NCI-H2227 treated with DMSO at 0.1 percent for 48 hours (cell line): ENCODE data around the gene POLR3B.

Experiments used
- DNase-seq: peaks from one replicate; lab custom pipeline; 2025; lab: John Stamatoyannopoulos, UW

Gene POLR3B

DNA sequence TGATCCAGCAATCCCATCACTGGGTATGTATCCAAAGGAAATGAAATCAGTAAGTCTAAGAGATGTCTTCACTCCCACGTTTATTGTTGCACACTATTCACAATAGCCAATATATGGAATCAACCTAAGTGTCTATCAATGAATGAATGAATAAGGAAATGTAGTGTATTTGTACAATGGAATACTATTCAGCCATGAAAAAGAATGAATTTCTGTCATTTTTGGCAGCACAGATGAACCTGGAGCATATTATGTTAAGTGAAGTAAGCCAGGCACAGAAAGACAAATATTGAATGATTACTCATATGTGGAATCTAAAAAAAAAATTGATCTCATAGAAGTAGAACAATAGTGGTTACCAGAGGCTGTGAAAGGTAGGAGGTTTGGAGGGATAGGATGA is 194.7 kb downstream of the POLR3B start:
- no peak for DNase-seq
